ENCODE measurements around the gene DSCAML1.

The DSCAML1 gene

DNA sequence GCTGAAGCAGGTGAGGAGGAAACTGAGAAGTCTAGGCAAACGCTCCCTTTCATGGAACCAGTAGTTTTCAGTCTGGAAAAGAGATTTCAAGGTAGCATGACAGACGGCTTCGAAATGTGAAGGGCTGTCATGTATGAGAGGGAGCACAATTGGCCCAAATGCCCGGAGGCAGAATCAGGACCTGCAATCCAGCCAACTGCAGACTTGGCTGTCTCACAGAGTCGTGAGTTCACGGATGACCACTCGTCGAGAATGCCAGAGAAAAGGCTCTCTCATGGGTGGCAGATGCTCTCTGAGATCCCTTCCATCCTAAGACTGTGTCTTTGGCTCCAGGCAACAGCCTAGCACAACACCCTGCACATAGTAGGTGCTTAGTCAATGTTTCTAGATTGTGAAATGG is 134.8 kb downstream of the DSCAML1 start:
- DNase-seq (ENCODE audit: low read depth, low spot score) = no peak
- POLR2A ChIA-PET = no interaction called here
- TF ChIP-seq, protein P1, sequence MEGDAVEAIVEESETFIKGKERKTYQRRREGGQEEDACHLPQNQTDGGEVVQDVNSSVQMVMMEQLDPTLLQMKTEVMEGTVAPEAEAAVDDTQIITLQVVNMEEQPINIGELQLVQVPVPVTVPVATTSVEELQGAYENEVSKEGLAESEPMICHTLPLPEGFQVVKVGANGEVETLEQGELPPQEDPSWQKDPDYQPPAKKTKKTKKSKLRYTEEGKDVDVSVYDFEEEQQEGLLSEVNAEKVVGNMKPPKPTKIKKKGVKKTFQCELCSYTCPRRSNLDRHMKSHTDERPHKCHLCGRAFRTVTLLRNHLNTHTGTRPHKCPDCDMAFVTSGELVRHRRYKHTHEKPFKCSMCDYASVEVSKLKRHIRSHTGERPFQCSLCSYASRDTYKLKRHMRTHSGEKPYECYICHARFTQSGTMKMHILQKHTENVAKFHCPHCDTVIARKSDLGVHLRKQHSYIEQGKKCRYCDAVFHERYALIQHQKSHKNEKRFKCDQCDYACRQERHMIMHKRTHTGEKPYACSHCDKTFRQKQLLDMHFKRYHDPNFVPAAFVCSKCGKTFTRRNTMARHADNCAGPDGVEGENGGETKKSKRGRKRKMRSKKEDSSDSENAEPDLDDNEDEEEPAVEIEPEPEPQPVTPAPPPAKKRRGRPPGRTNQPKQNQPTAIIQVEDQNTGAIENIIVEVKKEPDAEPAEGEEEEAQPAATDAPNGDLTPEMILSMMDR (IDR thresholded peaks at IDR 0.05; ENCODE audit: insufficient read depth, low read length, missing control alignments) = no peak
- no peak overlapping the region for H3K4me3 ChIP-seq (ENCODE audit: low read depth, low read length)
- CTCF ChIA-PET = no interaction called here

DNA sequence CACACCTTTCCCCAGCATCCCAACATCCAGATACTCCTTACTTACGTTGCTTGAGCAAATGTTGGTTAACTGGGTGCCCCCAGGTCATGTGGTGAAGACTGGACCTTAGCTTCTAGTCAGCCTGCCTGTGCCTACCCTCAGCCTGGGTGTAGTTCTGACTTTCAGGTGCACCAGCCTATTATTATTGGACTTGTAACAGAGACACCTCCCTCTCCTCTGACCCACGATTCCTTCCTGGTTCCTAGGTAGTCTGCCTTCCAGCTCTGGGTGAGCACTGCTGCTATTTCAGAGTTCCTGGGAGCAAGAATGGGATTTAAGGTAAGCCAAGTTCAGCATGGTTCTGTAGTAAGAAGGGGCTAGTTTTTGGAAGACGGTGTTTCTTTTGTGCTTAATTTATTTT is 138.2 kb downstream of the DSCAML1 start:
- ChIA-PET POLR2A (no interaction called here), CTCF (interaction anchor here (0.8 kb wide), 1 partner anchor 232 kb away, joined by 3 read pairs; no protein-coding TSS in a partner anchor)

DNA sequence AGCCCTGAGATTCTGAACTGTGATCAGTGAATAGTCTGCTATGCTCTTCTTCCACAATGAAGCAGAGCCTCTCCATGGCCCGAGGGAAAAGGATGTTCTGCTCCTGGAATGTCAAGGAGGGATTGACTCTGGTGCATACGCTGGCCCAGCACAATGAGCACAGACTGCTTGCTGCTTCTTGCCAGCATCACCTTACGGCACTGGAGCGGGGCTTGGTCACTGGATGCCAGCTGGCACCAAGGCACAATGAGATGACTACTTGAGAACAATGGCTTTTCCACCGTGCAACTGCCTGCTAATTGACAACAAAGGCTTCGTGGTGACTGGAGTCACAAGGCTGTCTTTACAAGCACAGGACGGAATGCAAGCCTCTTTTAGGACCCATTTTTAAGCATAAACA is 139.2 kb downstream of the DSCAML1 start:
- DNase-seq (ENCODE audit: low read depth, low spot score) = no peak
- TF ChIP-seq, protein P1 (IDR thresholded peaks at IDR 0.05; ENCODE audit: insufficient read depth, low read length, missing control alignments) = no peak
- ChIA-PET CTCF (no interaction called here), POLR2A (no interaction called here)
- no peak overlapping the region for H3K4me3 ChIP-seq (ENCODE audit: low read depth, low read length)

More for the DNA sequence above, 138.2 kb downstream of the DSCAML1 start:
- H3K4me3 ChIP-seq (ENCODE audit: low read depth, low read length) = no peak overlapping the region
- no peak for DNase-seq (ENCODE audit: low read depth, low spot score)
- TF ChIP-seq, protein P1 (IDR thresholded peaks at IDR 0.05; ENCODE audit: insufficient read depth, low read length, missing control alignments) = no peak

DNA sequence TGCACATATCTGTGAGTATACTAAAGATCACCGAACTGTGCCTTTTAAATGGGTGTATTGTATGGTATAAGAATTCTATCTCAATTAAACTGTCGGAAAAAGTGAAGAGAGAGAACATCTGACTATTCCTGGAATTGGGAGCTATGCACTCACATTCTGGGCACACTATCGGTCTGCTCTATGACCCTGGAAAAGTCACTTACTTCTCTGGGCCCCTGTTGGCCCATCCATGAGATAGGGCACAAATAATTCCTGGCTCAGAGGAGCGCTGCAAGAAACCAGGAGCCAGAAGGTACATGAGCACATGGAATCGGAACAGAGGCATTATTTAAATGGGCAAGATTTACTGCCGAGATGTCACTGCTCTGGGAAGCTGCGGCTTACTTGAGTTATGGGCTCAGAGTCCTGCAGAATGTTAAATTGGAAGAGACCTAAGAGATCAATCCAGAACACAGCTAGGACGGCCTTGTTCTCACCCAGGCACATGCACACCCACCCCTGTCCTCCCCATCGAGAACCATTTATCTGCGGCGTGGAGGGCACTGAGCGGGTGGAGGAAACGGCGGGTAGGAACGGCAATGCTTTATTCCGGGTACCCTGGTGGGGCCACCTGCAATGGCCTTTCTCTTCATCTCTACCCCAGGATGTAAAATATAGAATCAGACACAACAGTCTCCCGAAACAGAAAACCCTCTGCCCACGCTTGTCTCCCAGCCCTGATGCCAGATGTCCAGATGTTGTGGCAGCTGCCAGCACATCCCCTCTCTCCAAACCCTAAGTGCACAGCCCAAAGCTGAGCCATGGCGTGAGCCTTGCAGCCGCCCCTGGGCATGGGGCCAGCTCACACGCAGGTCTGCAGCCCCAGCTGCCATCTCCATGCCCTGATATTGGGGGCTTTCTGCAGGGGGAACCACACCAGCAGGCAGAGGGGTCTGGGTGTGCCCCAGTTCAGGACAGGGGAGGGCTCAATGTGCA is 142.4 kb downstream of the DSCAML1 start:
- TF ChIP-seq, protein P1 (IDR thresholded peaks at IDR 0.05; ENCODE audit: insufficient read depth, low read length, missing control alignments) = no peak
- POLR2A ChIA-PET = no interaction called here
- no peak overlapping the region for H3K4me3 ChIP-seq (ENCODE audit: low read depth, low read length)
- CTCF ChIA-PET = no interaction called here
- DNase-seq (ENCODE audit: low read depth, low spot score) = no peak

DNA sequence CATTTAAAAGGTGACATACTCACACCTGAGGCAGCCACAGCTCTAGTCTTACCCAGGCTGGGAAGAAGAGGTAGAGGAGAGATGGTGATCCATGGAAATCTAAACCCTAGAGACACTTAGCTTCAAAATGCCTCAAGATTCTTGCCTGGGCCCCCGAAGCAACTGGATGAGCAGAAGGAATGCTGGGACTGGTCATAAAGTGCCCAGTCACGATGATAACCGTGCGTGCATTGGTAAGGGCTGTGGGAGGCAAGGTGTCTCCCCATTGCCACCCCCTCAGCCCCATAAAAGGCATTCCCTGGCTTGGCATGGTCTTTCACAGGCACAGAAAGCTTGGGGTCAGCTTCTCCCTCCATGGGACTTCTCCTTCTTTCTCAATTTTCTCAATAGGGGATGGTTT is 144.5 kb downstream of the DSCAML1 start:
- TF ChIP-seq, protein P1 (IDR thresholded peaks at IDR 0.05; ENCODE audit: insufficient read depth, low read length, missing control alignments) = no peak
- POLR2A ChIA-PET = no interaction called here
- H3K4me3 ChIP-seq (ENCODE audit: low read depth, low read length) = no peak overlapping the region
- CTCF ChIA-PET = no interaction called here
- no peak for DNase-seq (ENCODE audit: low read depth, low spot score)

DNA sequence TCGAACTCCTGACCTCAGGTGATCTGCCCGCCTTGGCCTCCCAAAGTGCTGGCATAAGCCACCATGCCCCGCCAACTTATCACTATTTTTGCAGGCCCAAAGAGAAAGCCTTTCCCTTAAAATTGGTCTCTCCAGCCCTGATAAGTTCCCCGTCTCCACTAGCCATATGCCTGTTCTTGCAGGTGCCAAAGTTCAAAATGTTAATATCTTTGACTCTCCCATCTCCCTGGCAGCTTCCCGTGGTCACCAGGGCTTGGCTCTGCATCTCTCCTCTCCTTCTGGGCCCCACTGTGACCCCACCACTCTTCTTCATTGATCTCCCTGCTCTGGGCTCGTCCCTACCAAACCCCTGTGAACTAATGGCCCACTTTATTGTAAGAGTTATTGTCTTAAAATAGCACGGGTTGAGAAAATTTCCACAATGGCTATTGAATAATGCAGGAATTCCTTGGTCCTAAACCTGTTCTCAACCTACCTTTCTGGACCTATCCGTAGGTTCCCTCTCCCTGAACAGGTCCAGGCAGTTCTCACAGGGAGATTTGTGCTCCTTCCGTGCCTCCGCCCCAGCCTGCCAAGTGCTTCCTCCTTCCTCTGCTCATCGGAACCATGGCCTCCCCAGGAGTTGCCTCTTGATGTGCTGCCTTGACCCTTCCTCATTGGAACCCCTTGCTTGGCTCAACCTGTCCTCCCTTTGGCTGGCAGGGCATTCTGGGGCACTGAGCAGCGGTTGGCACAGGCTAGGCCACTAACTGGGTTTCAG is 147.5 kb downstream of the DSCAML1 start:
- TF ChIP-seq, protein P1 (IDR thresholded peaks at IDR 0.05; ENCODE audit: insufficient read depth, low read length, missing control alignments) = no peak
- ChIA-PET CTCF (no interaction called here), POLR2A (no interaction called here)
- DNase-seq (ENCODE audit: low read depth, low spot score) = no peak
- H3K4me3 ChIP-seq (ENCODE audit: low read depth, low read length) = no peak overlapping the region
